ENCODE data around the gene PPP1R13L. TPM values are rescaled to one million over a fixed set of nuclear protein-coding genes. Genes with fewer than 3 reads are reported as not detected.

The PPP1R13L gene
- total RNA-seq, 4 donors from 2014 or later = 11.9 to 64.2 (median 35.8) TPM

DNA sequence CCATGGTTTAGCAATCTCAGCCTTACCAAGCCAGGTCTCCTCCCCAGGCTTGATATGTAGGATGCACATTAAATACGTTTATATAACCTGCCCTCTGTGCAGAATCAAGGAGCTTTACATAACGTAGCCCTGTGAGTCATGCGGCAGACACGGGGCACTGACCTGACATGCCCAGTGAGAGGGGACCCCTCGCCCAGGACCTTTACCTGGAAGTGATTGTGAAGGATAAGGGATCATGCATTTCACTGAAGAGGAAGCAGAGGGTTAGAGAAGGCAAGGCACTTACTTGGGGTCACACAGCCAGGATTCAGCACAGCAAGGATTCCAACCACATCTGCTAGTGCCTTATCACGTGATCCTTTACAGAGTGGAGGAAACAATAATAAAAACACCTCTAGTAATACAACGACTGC lies 44.0 kb upstream of the PPP1R13L start:
- Histone ChIP-seq H3K27me3 (no peaks in the 10 kb centered on the region), H3K9me3 (no peaks in the 10 kb centered on the region), H3K27ac (peak overlapping the region in 1 of 3 donors; percentile 8), H3K4me3 (replicated peaks in 1 of 3) (no peak overlapping the region), H3K36me3 (no peaks in the 10 kb centered on the region), H3K4me1 (peaks cover 24 to 25% of the 10 kb centered on the region in 2 donors)
- DNase-seq = no peak
- no peak for TF ChIP-seq POLR2A (IDR thresholded peaks at IDR 0.05)
- TF ChIP-seq, protein P1, sequence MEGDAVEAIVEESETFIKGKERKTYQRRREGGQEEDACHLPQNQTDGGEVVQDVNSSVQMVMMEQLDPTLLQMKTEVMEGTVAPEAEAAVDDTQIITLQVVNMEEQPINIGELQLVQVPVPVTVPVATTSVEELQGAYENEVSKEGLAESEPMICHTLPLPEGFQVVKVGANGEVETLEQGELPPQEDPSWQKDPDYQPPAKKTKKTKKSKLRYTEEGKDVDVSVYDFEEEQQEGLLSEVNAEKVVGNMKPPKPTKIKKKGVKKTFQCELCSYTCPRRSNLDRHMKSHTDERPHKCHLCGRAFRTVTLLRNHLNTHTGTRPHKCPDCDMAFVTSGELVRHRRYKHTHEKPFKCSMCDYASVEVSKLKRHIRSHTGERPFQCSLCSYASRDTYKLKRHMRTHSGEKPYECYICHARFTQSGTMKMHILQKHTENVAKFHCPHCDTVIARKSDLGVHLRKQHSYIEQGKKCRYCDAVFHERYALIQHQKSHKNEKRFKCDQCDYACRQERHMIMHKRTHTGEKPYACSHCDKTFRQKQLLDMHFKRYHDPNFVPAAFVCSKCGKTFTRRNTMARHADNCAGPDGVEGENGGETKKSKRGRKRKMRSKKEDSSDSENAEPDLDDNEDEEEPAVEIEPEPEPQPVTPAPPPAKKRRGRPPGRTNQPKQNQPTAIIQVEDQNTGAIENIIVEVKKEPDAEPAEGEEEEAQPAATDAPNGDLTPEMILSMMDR (IDR thresholded peaks at IDR 0.05) = no peak
- intact Hi-C loops (cut with DNase I) = no loop called here
- 70 to 72% methylated on average over 7 of the region's 7 CpGs for WGBS, 2 donors

DNA sequence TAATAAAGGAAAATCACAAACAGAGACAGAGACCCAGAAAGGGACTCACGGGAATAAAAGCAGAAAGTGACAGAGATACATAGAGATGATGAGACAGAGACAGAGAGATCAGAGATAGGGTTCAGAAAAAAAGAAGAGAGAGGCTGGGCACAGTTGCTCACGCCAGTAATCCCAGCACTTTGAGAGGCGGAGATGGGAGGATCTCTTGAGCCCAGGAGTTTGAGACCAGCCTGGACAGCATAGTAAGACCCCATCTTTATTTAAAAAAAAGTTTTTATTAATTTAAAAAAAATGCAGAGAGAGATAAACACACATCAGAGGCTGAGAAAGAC lies 43.5 kb upstream of the PPP1R13L start:
- 93 to 95% methylated on average over 3 of the region's 3 CpGs for WGBS, 2 donors
- no peaks in the 10 kb centered on the region for H3K27me3 ChIP-seq
- no peaks in the 10 kb centered on the region for H3K36me3 ChIP-seq
- H3K4me3 ChIP-seq (replicated peaks in 1 of 3) = no peak overlapping the region
- no peaks in the 10 kb centered on the region for H3K9me3 ChIP-seq
- peak overlapping the region in 1 of 3 donors; percentile 8 for H3K27ac ChIP-seq
- H3K4me1 ChIP-seq = peaks cover 24 to 25% of the 10 kb centered on the region in 2 donors
- TF ChIP-seq, protein P1 (IDR thresholded peaks at IDR 0.05) = no peak
- no peak for TF ChIP-seq POLR2A (IDR thresholded peaks at IDR 0.05)
- no peak for DNase-seq
- intact Hi-C loops (cut with DNase I) = no loop called here

DNA sequence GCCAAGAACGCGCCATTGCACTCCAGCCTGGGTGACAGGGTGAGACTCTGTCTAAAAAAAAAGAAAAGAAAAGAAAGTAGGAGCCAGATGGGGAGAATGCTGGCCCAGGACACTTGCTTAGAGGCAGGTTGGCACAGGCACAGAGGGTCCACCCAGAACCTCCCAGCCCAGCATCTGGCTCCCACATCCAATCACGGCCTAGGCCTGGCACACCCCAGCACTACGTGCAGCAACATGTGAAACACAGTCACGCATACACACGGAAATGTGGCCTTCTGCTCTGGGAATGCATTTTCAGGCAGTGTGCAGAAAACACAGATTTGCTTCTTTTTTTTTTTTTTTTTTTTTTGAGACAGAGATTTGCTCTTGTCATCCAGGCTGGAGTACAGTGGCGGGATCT lies 42.1 kb upstream of the PPP1R13L start:
- intact Hi-C loops (cut with DNase I) = no loop called here
- 88 to 90% methylated on average over 7 of the region's 7 CpGs for WGBS, 2 donors
- DNase-seq = no peak
- TF ChIP-seq, protein P1 (IDR thresholded peaks at IDR 0.05) = no peak
- no peak for TF ChIP-seq POLR2A (IDR thresholded peaks at IDR 0.05)
- Histone ChIP-seq H3K36me3 (no peaks in the 10 kb centered on the region), H3K4me3 (replicated peaks in 1 of 3) (no peak overlapping the region), H3K9me3 (no peaks in the 10 kb centered on the region), H3K27me3 (no peaks in the 10 kb centered on the region), H3K27ac (no peak overlapping the region), H3K4me1 (peaks cover 30 to 31% of the 10 kb centered on the region in 2 donors)

DNA sequence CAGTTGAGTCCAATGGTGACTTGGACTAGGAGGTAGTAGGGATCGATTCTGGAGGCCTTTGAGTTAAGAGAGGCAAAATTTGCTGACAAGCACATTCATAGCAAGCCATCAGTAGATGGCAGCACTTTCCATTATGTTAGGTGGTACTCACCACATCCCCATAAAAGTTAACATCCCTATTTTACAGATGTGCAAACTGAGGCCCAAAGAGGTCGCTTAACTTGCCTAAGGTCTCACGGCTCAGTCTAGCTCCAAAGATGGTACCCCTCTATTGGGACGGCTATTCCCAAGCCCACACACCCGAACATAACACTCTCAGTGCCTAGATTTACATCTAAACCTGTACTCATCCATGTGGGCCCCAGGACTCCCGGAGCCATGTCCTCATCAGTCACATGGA lies 41.4 kb upstream of the PPP1R13L start:
- peaks cover 28% of the 10 kb centered on the region in 2 donors for H3K4me1 ChIP-seq
- H3K27ac ChIP-seq = no peak overlapping the region
- no peaks in the 10 kb centered on the region for H3K9me3 ChIP-seq
- no peak for DNase-seq
- H3K4me3 ChIP-seq (replicated peaks in 1 of 3) = no peak overlapping the region
- 87 to 88% methylated on average over 6 of the region's 6 CpGs for WGBS, 2 donors
- no peaks in the 10 kb centered on the region for H3K36me3 ChIP-seq
- intact Hi-C loops (cut with DNase I) = no loop called here
- TF ChIP-seq, protein P1 (IDR thresholded peaks at IDR 0.05) = peak in 1 of 6 experiments; percentile 22
- TF ChIP-seq POLR2A (IDR thresholded peaks at IDR 0.05) = no peak
- H3K27me3 ChIP-seq = no peaks in the 10 kb centered on the region

DNA sequence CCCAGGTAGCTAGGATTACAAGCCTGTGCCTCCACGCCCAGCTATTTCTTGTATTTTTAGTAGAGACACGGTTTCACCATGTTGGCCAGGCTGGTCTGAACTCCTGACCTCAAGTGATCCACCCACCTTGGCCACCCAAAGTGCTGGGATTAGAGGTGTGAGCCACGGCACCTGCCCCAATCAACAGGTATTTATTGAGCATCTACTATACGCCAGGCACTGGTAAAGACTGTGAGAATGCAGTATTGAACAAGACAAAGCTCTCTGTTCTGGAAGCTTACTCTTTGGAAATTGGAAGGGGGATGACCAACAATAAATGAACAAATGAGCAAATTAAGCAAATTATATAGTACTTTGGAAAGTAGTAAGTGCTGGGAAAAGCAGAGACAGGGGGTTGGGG lies 40.3 kb upstream of the PPP1R13L start:
- Histone ChIP-seq H3K27ac (peak overlapping the region in 2 of 3 donors; percentile 6 to 96), H3K27me3 (no peaks in the 10 kb centered on the region), H3K4me1 (peaks cover 21 to 24% of the 10 kb centered on the region in 2 donors), H3K9me3 (no peaks in the 10 kb centered on the region), H3K4me3 (replicated peaks in 1 of 3) (no peak overlapping the region), H3K36me3 (no peaks in the 10 kb centered on the region)
- WGBS, 2 donors = 95 to 96% methylated on average over 4 of the region's 4 CpGs
- no peak for DNase-seq
- intact Hi-C loops (cut with DNase I) = no loop called here
- no peak for TF ChIP-seq POLR2A (IDR thresholded peaks at IDR 0.05)
- TF ChIP-seq, protein P1 (IDR thresholded peaks at IDR 0.05) = no peak
